Central memory CD8-positive, alpha-beta T cell (primary cell): ENCODE results near the gene SH2D2A.

ENCODE experiments used
- ATAC-seq: fragments of 150-1000 bp; cut with Tn5 transposase; replicated peaks from 2 replicates; pipeline ENCODE4 v1.10.0; 2022; ENCODE audit warnings: mild to moderate bottlenecking, moderate FRiP score, moderate number of reproducible peaks; ENCODE audit not compliant: poor library complexity, severe bottlenecking; ENCODE audit errors: extremely low read depth
- DNase-seq, 2 donors: peaks; one replicate each; pipeline ENCODE4 v3.0.0; 2021; ENCODE audit warnings: low spot score in 2 of 2
- H3K27ac Mint-ChIP-seq: one replicate; pipeline ENCODE4 v1.8.0; 2022; ENCODE audit warnings: low read depth, mild to moderate bottlenecking, moderate library complexity, mixed read lengths
- H3K27me3 Mint-ChIP-seq: one replicate; pipeline ENCODE4 v1.8.0; 2022; ENCODE audit warnings: mixed read lengths
- H3K36me3 Mint-ChIP-seq: one replicate; pipeline ENCODE4 v1.8.0; 2022; ENCODE audit warnings: mild to moderate bottlenecking, moderate library complexity, mixed read lengths; ENCODE audit not compliant: insufficient read depth
- H3K4me1 Mint-ChIP-seq: one replicate; pipeline ENCODE4 v1.8.0; 2022; ENCODE audit warnings: mixed read lengths
- H3K4me3 Mint-ChIP-seq: one replicate; pipeline ENCODE4 v1.8.0; 2022; ENCODE audit warnings: mild to moderate bottlenecking, moderate library complexity, mixed read lengths
- H3K9me3 Mint-ChIP-seq: one replicate; pipeline ENCODE4 v1.8.0; 2022; ENCODE audit warnings: mixed read lengths

The SH2D2A gene

GRCh38 chr1:156857532-156857931 lies 40.9 kb upstream of the SH2D2A start:
- Mint-ChIP-seq H3K27me3 (peaks cover 28% of the 10 kb centered on the region), H3K27ac (no peak overlapping the region), H3K36me3 (no peaks in the 10 kb centered on the region)

GRCh38 chr1:156856282-156856785 lies 39.7 kb upstream of the SH2D2A start:
- no peaks in the 10 kb centered on the region for H3K9me3 Mint-ChIP-seq
- H3K27ac Mint-ChIP-seq = no peak overlapping the region
- no peaks in the 10 kb centered on the region for H3K36me3 Mint-ChIP-seq
- peaks cover 17% of the 10 kb centered on the region for H3K4me1 Mint-ChIP-seq
- ATAC-seq = no peak
- H3K4me3 Mint-ChIP-seq = no peak overlapping the region
- H3K27me3 Mint-ChIP-seq = peaks cover 16% of the 10 kb centered on the region
- no peak for DNase-seq

More at GRCh38 chr1:156857532-156857931, 40.9 kb upstream of the SH2D2A start:
- ATAC-seq (no peak), DNase-seq (no peak)
- Mint-ChIP-seq H3K4me1 (peaks cover 17% of the 10 kb centered on the region), H3K4me3 (no peak overlapping the region), H3K9me3 (no peaks in the 10 kb centered on the region)

- Mint-ChIP-seq H3K4me1 (peaks cover 8% of the 10 kb centered on the region), H3K36me3 (no peaks in the 10 kb centered on the region), H3K27ac (no peak overlapping the region), H3K27me3 (peaks cover 15% of the 10 kb centered on the region), H3K4me3 (no peak overlapping the region), H3K9me3 (no peaks in the 10 kb centered on the region)
- no peak for DNase-seq
- no peak for ATAC-seq
Measured at GRCh38 chr1:156854634-156855033, 38.0 kb upstream of the SH2D2A start.

DNA sequence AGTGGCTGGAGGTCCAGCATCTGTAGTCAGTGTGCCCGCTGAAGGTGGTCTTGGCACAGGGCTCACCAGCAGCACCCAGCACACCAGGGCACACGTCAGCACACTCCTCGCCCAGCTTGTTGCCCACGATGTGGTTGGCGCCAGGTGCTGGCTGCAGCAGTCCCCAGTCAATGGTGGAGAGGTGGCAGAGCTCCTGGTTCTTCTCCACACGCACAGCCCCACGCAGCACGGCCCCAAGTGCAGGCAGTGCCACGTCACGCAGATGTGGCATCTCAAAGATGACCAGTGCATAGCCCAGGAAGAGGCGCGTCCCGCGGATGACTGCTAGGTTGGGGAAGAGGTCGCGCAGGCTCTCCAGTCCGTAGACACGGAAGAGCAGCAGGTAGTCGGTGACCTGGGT lies 37.1 kb upstream of the SH2D2A start:
- DNase-seq = no peak

GRCh38 chr1:156852418-156852874 lies 35.8 kb upstream of the SH2D2A start:
- H3K27ac Mint-ChIP-seq = no peak overlapping the region
- peaks cover 3% of the 10 kb centered on the region for H3K27me3 Mint-ChIP-seq
- no peak for DNase-seq
- no peaks in the 10 kb centered on the region for H3K9me3 Mint-ChIP-seq
- H3K36me3 Mint-ChIP-seq = peaks cover 3% of the 10 kb centered on the region
- H3K4me1 Mint-ChIP-seq = peaks cover 14% of the 10 kb centered on the region
- no peak for ATAC-seq
- H3K4me3 Mint-ChIP-seq = no peak overlapping the region

More for the DNA sequence above, 37.1 kb upstream of the SH2D2A start:
- H3K27ac Mint-ChIP-seq = no peak overlapping the region
- ATAC-seq = no peak
- H3K36me3 Mint-ChIP-seq = peaks cover 2% of the 10 kb centered on the region
- peaks cover 10% of the 10 kb centered on the region for H3K4me1 Mint-ChIP-seq
- no peak overlapping the region for H3K4me3 Mint-ChIP-seq
- H3K9me3 Mint-ChIP-seq = no peaks in the 10 kb centered on the region
- H3K27me3 Mint-ChIP-seq = peaks cover 11% of the 10 kb centered on the region

- H3K27me3 Mint-ChIP-seq = peaks cover 8% of the 10 kb centered on the region
- H3K4me1 Mint-ChIP-seq = peaks cover 18% of the 10 kb centered on the region
- no peak for ATAC-seq
Measured at GRCh38 chr1:156851779-156852417, 35.2 kb upstream of the SH2D2A start.

GRCh38 chr1:156849151-156849496 lies 32.5 kb upstream of the SH2D2A start:
- H3K9me3 Mint-ChIP-seq = no peaks in the 10 kb centered on the region

More at GRCh38 chr1:156851779-156852417, 35.2 kb upstream of the SH2D2A start:
- H3K4me3 Mint-ChIP-seq = no peak overlapping the region
- H3K36me3 Mint-ChIP-seq = peaks cover 3% of the 10 kb centered on the region
- H3K9me3 Mint-ChIP-seq = no peaks in the 10 kb centered on the region
- no peak overlapping the region for H3K27ac Mint-ChIP-seq
- no peak for DNase-seq

GRCh38 chr1:156848461-156849150 lies 32.0 kb upstream of the SH2D2A start:
- Mint-ChIP-seq H3K4me3 (peak overlapping the region; percentile 55), H3K4me1 (peaks cover 30% of the 10 kb centered on the region), H3K27me3 (peaks cover 39% of the 10 kb centered on the region), H3K36me3 (peaks cover 5% of the 10 kb centered on the region), H3K27ac (no peak overlapping the region), H3K9me3 (no peaks in the 10 kb centered on the region)
- DNase-seq (peak in 1 of 2 donors; percentile 41), ATAC-seq (peak; percentile 85)

More at GRCh38 chr1:156849151-156849496, 32.5 kb upstream of the SH2D2A start:
- Mint-ChIP-seq H3K4me1 (peaks cover 26% of the 10 kb centered on the region), H3K4me3 (peak overlapping the region; percentile 55), H3K27me3 (peaks cover 34% of the 10 kb centered on the region), H3K36me3 (peaks cover 5% of the 10 kb centered on the region), H3K27ac (no peak overlapping the region)
- no peak for ATAC-seq
- DNase-seq = no peak

DNA sequence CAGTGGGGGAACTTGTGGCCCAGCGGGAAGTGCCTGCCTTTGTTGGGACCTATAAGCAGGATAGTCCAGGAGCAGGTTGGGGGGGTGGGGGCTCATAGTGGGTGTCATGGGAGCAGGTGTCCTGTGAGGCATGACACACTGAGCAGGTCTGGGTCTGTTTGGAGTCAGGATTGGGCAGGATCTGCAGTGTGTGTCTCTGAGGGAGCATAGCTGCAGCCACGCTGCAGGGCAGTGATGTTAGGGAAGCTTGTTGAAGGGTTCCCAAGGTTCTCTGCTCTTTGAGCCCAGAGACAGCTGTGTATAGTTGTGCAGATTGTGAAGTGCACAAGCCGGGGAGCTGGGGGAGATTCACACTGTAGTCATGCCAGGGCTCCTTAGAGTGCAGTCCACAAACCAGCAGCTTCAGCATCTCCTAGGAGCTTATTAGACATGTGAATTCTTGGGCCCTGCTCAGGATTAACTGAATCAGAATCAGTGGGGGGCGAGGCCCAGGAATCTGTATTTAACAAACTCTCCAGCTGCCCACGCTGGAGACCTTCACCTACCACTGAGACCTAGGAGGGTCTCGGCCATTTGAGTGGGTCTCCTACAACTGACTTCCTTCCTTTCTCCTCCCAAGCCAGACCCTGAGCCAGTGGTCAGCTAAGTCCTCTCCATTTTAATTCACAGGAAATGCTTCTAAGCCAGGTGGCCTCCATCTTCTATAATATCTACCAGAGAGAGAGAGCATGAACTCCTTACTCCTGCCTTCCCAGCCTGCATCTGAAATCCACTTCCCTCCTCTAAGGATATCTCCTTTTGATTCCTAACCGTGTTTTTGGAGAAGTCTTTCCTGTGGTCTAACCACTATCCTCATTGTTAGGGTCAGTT lies 31.2 kb upstream of the SH2D2A start:
- Mint-ChIP-seq H3K9me3 (no peaks in the 10 kb centered on the region), H3K27ac (no peak overlapping the region), H3K27me3 (peaks cover 47% of the 10 kb centered on the region), H3K4me3 (peak overlapping the region; percentile 55), H3K4me1 (peaks cover 30% of the 10 kb centered on the region), H3K36me3 (peaks cover 5% of the 10 kb centered on the region)
- DNase-seq (no peak), ATAC-seq (no peak)

DNA sequence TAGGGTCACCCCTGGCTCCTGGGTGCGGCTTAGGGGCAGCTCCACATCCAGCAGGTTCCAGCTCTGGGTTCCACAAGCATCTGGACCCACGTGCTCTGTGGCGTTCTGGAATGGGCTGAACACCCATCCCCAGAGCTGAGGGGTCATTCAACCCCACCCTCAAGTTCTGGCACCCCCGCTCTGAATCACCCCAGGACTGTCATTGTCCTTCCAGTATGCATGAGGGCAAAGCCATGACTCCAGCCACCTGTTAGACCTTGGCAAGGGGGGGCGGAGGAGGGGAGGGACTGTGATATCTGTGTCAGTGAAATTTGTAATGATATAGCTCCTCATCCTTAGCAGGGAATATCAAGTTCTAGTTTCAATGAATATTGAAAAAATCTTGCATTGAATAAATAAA lies 30.0 kb upstream of the SH2D2A start:
- no peaks in the 10 kb centered on the region for H3K9me3 Mint-ChIP-seq
- peaks cover 57% of the 10 kb centered on the region for H3K27me3 Mint-ChIP-seq
- ATAC-seq = no peak
- H3K4me3 Mint-ChIP-seq = no peak overlapping the region
- peaks cover 5% of the 10 kb centered on the region for H3K36me3 Mint-ChIP-seq
- H3K4me1 Mint-ChIP-seq = peaks cover 30% of the 10 kb centered on the region
- H3K27ac Mint-ChIP-seq = no peak overlapping the region
- DNase-seq = no peak

GRCh38 chr1:156845953-156846545 lies 29.4 kb upstream of the SH2D2A start:
- H3K27ac Mint-ChIP-seq = no peak overlapping the region
- ATAC-seq = no peak
- peaks cover 5% of the 10 kb centered on the region for H3K36me3 Mint-ChIP-seq

More at GRCh38 chr1:156845953-156846545, 29.4 kb upstream of the SH2D2A start:
- H3K4me3 Mint-ChIP-seq = no peak overlapping the region
- peaks cover 30% of the 10 kb centered on the region for H3K4me1 Mint-ChIP-seq
- no peaks in the 10 kb centered on the region for H3K9me3 Mint-ChIP-seq
- DNase-seq = no peak
- peaks cover 63% of the 10 kb centered on the region for H3K27me3 Mint-ChIP-seq
